Measurements from ENCODE around the gene SHQ1. TPM values are rescaled to one million over a fixed set of nuclear protein-coding genes. Genes with fewer than 3 reads are reported as not detected.

SHQ1 gene
- total RNA-seq = 22.6 TPM

DNA sequence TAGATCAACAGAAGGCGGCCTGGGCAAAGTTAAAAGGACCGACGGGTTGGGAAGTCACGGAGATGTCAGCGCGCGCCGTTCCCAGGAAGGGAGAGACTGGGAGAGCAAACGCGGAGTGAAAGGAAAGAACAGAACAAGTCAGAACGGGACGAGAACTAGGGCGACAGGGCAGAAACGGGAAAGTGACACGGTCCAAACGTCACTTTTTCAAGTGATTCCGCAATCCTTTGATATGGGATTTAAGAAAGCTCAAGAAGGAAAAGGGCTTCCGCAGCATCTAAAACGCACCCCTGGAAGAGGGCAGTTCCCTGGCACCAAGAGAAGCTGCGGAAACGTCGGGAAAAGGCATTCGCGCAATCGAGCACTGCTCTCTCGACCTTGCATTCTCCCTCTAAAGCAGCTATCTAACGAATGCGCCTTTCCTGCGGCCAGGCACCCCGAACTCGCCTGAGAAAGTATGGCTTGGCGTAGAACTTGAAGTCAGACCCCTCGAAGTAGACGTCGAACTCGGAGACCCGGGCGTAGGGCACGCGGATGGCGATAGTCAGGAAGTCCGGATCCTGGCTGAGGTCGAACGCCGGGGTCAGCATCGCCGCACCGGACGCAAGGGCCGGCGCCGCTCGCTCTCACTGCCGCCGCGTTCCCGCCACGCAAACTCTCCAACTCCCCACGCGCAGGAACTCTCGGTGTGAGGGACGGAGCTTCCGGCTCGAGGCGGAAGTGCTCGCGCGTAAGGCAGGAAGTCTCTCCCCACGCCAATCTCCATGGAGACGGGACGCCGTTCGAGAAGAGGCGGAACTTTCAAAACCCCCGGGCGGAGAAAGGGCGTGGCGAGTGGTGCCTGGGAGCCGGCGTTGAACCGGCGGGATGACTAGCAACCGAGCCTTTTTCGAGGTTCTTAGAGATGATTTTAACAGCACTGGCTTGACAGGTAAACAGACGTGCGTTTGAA lies at the start of gene SHQ1:
SHQ1 (minus strand) TSS at position 695 of the 952 bp plus-strand sequence; CDS start at position 590, 105 bp downstream.

GRCh38 chr3:72887705-72888545 lies 39.7 kb upstream of the SHQ1 start, which contains the start of gene GXYLT2:
Gene GXYLT2 (plus strand): TSS chr3:72888046. CDS start chr3:72888234, 188 bp downstream.

Other genes with a start within 250 kb of the SHQ1 start
- gene GXYLT2, start 39.6 kb upstream of the SHQ1 start, total RNA-seq = 6.0 TPM
- gene PPP4R2, start 148.4 kb upstream of the SHQ1 start, total RNA-seq = 94.3 TPM
- gene EBLN2, start 213.2 kb upstream of the SHQ1 start, total RNA-seq = 5.3 TPM

Data from diencephalon (tissue), 1 donor.